Activated naive CD8-positive, alpha-beta T cell treated with anti-CD3 and anti-CD28 coated beads for 36 hours (primary cell): ENCODE data around the gene IL21R. TPM values are rescaled to one million over a fixed set of nuclear protein-coding genes. Genes with fewer than 3 reads are reported as not detected.
"Not testable (repeated sequence)": the region's sequence is repeated elsewhere in the genome, so short reads cannot be mapped to it uniquely, and the experiment has no call there.

ENCODE experiments used
- DNase-seq: peaks from one replicate; pipeline ENCODE4 v3.0.0; 2021
- H3K27ac Mint-ChIP-seq: one replicate; pipeline ENCODE4 v1.8.0; 2022; ENCODE audit warnings: mild to moderate bottlenecking, moderate library complexity, mixed read lengths
- H3K27me3 Mint-ChIP-seq: one replicate; pipeline ENCODE4 v1.8.0; 2022; ENCODE audit warnings: mild to moderate bottlenecking, mixed read lengths
- H3K36me3 Mint-ChIP-seq: one replicate; pipeline ENCODE4 v1.8.0; 2021; ENCODE audit warnings: mild to moderate bottlenecking, mixed read lengths
- H3K4me1 Mint-ChIP-seq: one replicate; pipeline ENCODE4 v1.8.0; 2021; ENCODE audit warnings: mixed read lengths
- H3K4me3 Mint-ChIP-seq: one replicate; pipeline ENCODE4 v1.8.0; 2022; ENCODE audit warnings: mild to moderate bottlenecking, moderate library complexity, mixed read lengths
- H3K9me3 Mint-ChIP-seq: one replicate; pipeline ENCODE4 v1.8.0; 2022; ENCODE audit warnings: mixed read lengths
- total RNA-seq, 2 experiments: library from RNA; stranded (reverse); gene quantifications; one replicate each; pipeline ENCODE4 v1.2.3, GENCODE V29; 2021

The IL21R gene
- total RNA-seq, 2 experiments from 2014 or later: 99.3 to 99.5 TPM

DNA sequence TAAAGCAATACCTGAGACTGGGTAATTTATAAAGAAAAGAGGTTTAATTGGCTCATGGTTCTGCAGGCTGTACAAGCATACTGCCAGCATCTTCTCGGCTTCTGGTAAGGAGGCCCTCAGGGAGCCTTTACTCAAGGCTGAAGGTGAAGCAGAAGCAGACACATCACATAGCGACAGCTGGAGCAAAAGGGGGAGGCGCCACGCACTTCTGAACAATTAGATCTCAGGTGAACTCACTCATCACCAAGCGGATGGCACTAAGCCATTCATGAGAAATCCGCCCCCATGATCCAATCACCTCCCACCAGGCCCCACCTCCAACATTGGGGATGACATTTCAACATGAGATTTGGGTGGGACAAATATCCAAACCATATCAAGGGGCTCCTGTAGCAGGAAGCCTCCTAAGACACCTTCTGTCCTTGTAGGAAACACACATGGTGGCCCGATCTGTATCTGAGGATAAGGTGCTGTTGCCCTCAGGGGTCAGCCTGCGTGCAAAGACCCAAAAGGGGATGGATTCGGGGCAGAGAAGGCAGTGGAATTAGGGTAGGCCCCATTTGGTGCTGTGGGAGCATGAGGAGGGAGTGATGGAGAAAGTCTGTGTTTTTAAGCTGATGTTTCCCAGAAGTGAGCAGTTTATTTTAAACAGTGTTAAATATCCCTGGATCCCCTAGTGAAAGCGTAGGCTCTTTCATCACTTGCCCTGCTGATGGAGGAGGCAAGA, 23.0 kb downstream of the IL21R start:
- peaks cover 28% of the 10 kb centered on the region for H3K9me3 Mint-ChIP-seq
- H3K4me1 Mint-ChIP-seq: peaks cover 70% of the 10 kb centered on the region
- H3K27me3 Mint-ChIP-seq: no peaks in the 10 kb centered on the region
- H3K36me3 Mint-ChIP-seq: peaks cover 89% of the 10 kb centered on the region
- H3K27ac Mint-ChIP-seq: peak overlapping the region; percentile 79
- no peak for DNase-seq
- no peak overlapping the region for H3K4me3 Mint-ChIP-seq

GRCh38 chr16:27425961-27426360, 24.0 kb downstream of the IL21R start:
- DNase-seq: no peak
- peaks cover 88% of the 10 kb centered on the region for H3K36me3 Mint-ChIP-seq
- peak overlapping the region; percentile 79 for H3K27ac Mint-ChIP-seq
- no peaks in the 10 kb centered on the region for H3K27me3 Mint-ChIP-seq
- H3K9me3 Mint-ChIP-seq: peaks cover 21% of the 10 kb centered on the region
- peaks cover 76% of the 10 kb centered on the region for H3K4me1 Mint-ChIP-seq
- no peak overlapping the region for H3K4me3 Mint-ChIP-seq

DNA sequence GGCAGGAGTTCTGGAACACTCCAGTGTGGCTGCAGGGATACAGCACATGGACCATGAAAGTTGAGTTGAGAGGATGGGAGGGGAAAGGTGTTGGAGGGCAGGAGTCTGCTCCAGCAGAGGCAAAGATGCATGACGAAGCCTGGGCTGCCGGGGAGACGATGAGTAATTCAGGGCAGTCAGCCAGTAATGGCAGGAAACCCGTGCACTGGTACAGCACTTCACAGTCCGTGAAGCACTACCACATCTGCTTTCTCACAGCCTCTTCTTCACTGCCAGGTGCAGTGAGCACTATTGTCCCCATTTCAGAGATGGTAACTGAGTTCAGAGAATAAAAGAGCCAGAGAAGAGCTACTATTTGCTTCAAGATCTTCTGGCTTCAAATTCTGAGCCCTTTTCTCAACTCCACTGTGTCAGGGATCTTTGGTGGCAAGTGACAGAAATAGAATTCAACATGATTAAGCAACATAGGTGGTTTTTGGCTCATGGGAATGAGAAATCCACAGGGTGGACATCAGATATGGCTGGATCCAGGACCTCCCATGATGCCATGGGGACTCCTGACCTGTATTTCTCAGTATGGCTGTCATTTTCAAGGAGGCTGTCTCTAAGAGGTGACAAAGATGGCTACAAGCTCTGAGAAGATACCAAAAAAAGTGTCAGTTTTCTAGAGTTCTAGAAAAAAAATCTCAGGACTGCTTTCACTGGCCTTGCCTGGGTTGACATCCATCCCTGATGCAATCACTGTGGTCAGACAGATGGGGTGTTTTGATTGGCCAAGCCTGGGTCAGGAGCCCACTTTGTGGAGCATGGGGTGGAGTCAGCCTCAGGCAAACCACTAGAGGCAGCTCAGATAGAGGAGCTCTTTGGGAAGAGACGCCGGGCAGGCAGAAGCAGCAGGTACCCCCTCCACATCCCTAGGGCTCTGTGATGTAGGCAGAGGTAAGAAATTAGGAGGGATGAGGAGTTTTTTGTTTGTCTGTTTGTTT, 24.7 kb downstream of the IL21R start:
- H3K9me3 Mint-ChIP-seq: peaks cover 17% of the 10 kb centered on the region
- peak; percentile 80 for DNase-seq
- no peaks in the 10 kb centered on the region for H3K27me3 Mint-ChIP-seq
- peak overlapping the region; percentile 79 for H3K27ac Mint-ChIP-seq
- H3K4me3 Mint-ChIP-seq: peak overlapping the region; percentile 52
- peaks cover 77% of the 10 kb centered on the region for H3K4me1 Mint-ChIP-seq
- peaks cover 87% of the 10 kb centered on the region for H3K36me3 Mint-ChIP-seq

GRCh38 chr16:27427538-27427937, 25.6 kb downstream of the IL21R start:
- Mint-ChIP-seq H3K27me3 (no peaks in the 10 kb centered on the region), H3K36me3 (peaks cover 81% of the 10 kb centered on the region), H3K9me3 (peaks cover 9% of the 10 kb centered on the region), H3K4me1 (peaks cover 73% of the 10 kb centered on the region), H3K27ac (peak overlapping the region; percentile 79), H3K4me3 (peak overlapping the region; percentile 52)
- no peak for DNase-seq

- H3K9me3 Mint-ChIP-seq: peaks cover 6% of the 10 kb centered on the region
- H3K4me1 Mint-ChIP-seq: peaks cover 78% of the 10 kb centered on the region
- peak overlapping the region; percentile 73 for H3K27ac Mint-ChIP-seq
- peaks cover 81% of the 10 kb centered on the region for H3K36me3 Mint-ChIP-seq
- H3K4me3 Mint-ChIP-seq: peak overlapping the region; percentile 32
- no peak for DNase-seq
- H3K27me3 Mint-ChIP-seq: no peaks in the 10 kb centered on the region
These were observed 26.2 kb downstream of the IL21R start for GRCh38 chr16:27428026-27428785.

DNA sequence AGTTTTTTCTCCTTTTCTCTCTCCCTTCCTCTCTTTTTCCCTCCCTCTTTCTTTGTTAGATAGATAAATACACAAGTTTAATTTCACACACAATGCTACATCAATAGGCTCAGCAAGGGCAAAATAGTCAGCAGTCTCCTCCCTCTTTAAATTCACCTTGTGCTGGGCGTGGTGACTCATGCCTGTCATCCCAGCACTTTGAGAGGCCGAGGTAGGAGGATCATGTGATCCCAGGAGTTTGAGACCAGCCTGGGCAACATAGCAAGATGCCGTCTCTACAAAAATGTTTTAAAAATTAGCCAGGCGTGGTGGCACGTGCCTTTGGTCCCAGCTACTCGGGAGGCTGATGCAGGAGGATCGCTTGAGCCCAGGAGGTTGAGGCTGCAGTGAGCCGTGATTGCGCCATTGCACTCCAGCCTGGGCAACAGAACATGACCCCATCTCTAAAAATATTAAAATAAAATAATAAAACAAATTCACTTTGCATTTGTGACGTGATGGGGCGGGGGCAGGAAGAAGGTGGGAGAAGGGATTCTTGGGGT, 27.4 kb downstream of the IL21R start:
- Mint-ChIP-seq H3K4me1 (peaks cover 71% of the 10 kb centered on the region), H3K27ac (peak overlapping the region; percentile 72), H3K9me3 (peaks cover 2% of the 10 kb centered on the region), H3K4me3 (peak overlapping the region; percentile 14), H3K36me3 (peaks cover 76% of the 10 kb centered on the region), H3K27me3 (no peaks in the 10 kb centered on the region)
- DNase-seq: no peak

DNA sequence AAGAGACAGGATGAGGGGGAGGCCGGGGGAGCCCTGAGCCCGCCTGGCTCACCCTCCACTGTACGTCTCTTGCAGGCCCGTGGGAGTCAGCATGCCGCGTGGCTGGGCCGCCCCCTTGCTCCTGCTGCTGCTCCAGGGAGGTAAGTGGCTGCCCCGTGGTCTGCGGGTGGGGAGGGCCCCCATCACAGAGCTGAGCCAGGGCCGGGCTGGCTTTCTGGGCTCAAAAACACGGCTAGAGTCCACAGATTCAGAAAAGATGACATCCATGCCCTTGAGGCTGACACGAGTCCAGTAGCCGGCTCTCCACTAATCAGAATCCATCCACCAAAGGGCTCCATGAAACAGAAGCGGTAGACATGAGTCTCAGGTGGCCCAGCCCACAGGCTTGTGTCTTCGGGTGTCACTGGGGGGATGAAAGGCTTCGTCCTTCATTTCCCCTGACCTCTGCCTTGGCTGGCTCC, 28.0 kb downstream of the IL21R start:
- H3K36me3 Mint-ChIP-seq: peaks cover 75% of the 10 kb centered on the region
- peaks cover 2% of the 10 kb centered on the region for H3K9me3 Mint-ChIP-seq
- H3K4me3 Mint-ChIP-seq: no peak overlapping the region
- peak overlapping the region; percentile 79 for H3K27ac Mint-ChIP-seq
- no peaks in the 10 kb centered on the region for H3K27me3 Mint-ChIP-seq
- H3K4me1 Mint-ChIP-seq: peaks cover 65% of the 10 kb centered on the region
- DNase-seq: no peak

GRCh38 chr16:27430512-27430911, 28.5 kb downstream of the IL21R start:
- no peak for DNase-seq
- Mint-ChIP-seq H3K9me3 (peaks cover 2% of the 10 kb centered on the region), H3K36me3 (peaks cover 72% of the 10 kb centered on the region), H3K27ac (peak overlapping the region; percentile 79), H3K4me1 (peaks cover 60% of the 10 kb centered on the region), H3K27me3 (no peaks in the 10 kb centered on the region), H3K4me3 (peak overlapping the region; percentile 41)

DNA sequence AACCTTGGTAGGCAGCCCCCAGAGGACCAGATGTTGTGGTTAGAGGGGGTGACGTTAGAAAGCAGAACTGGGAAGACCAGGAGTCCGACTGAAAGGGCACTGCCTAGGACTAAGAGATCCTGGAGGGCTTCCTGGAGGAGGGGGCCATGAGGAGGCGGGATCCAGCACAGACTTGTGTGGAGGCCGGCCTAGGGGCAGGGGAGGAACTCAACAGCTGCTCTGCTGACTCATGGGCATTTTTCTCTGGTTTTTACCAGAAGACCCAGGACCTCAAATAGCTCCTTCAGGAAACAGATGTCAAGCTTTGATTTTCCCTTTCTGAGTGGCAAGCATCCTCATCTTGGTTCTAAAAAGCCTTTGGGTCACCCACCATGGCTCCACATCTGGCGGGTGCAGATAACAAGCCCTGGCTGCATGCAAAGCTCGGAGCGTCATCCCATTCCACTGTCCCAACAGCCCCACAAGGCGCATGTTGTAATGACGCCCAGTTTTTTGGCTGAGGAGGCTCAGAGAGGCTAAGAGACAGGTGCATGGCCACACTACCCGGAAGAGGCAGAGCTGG, 29.0 kb downstream of the IL21R start:
- H3K27ac Mint-ChIP-seq: peak overlapping the region; percentile 79

DNA sequence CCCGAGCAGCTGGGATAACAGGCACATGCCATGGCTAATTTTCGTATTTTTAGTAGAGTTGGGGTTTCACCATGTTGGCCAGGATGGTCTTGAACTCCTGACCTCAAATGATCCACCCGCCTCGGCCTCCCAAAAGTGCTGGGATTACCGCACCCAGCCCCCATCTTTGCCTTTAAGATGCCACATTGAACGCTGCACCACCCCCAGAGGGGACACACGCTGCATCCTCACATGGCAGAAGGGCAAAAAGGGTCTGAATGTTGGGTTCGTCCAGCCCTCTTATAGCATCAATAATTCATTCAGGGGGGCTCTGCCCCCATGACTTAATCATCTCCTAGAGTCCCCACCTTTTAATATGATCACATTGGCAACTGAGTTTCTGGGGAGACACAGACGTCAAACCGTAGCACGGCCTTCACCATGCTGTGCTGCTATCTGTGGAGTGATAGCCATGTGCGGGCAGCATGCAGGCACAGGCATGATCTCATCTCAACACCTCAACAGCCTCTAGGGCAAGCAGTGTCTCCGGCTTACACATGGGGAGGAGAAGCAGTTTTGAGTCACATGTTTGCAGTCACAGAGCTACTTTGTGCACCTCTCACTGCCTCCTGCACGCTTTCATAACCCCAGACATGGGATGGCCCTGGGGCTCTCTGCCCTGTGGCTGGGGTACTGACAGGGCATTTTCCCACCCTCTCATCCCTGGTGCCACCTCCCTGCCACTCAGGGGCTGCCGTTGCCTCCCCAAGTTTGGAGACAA, 30.0 kb downstream of the IL21R start:
- Mint-ChIP-seq H3K27me3 (no peaks in the 10 kb centered on the region), H3K4me1 (peaks cover 47% of the 10 kb centered on the region), H3K36me3 (peaks cover 71% of the 10 kb centered on the region), H3K27ac (peak overlapping the region; percentile 67), H3K4me3 (no peak overlapping the region), H3K9me3 (no peaks in the 10 kb centered on the region)
- no peak for DNase-seq

More for the DNA sequence above, 29.0 kb downstream of the IL21R start:
- H3K27me3 Mint-ChIP-seq: no peaks in the 10 kb centered on the region
- H3K4me1 Mint-ChIP-seq: peaks cover 55% of the 10 kb centered on the region
- DNase-seq: no peak
- peaks cover 71% of the 10 kb centered on the region for H3K36me3 Mint-ChIP-seq
- peaks cover 2% of the 10 kb centered on the region for H3K9me3 Mint-ChIP-seq
- no peak overlapping the region for H3K4me3 Mint-ChIP-seq

DNA sequence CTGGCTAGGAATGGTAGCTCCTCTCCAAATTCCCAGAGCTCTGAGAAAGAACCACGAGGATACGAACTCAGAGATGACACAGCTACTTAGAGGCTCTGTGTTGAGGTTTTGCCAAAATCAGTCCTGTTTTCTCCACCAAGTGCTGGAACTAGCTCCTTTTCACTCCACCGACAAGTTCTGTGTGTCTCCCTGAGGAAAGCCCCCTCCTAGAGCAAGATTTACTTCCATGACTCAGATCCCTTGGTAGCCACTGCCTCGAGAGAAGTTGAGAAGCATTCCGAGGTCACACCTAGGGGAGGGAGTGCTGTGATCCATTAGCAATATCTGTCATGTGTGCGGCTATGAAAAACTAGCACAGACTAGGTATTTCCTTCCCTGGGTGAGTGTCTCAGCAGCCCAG, 30.6 kb downstream of the IL21R start:
- peaks cover 41% of the 10 kb centered on the region for H3K4me1 Mint-ChIP-seq
- peaks cover 70% of the 10 kb centered on the region for H3K36me3 Mint-ChIP-seq
- no peaks in the 10 kb centered on the region for H3K9me3 Mint-ChIP-seq
- no peak for DNase-seq
- no peaks in the 10 kb centered on the region for H3K27me3 Mint-ChIP-seq
- H3K4me3 Mint-ChIP-seq: no peak overlapping the region
- H3K27ac Mint-ChIP-seq: peak overlapping the region; percentile 67

GRCh38 chr16:27433191-27433590, 31.2 kb downstream of the IL21R start:
- not testable (repeated sequence) for H3K9me3 Mint-ChIP-seq, H3K4me3 Mint-ChIP-seq, H3K27me3 Mint-ChIP-seq, DNase-seq
- Mint-ChIP-seq H3K36me3 (peaks cover 71% of the 10 kb centered on the region), H3K4me1 (peaks cover 36% of the 10 kb centered on the region), H3K27ac (peak overlapping the region; percentile 67)

- DNase-seq: no peak
- H3K27ac Mint-ChIP-seq: peak overlapping the region; percentile 20
These were observed 31.7 kb downstream of the IL21R start for GRCh38 chr16:27433636-27434035.

More at GRCh38 chr16:27433636-27434035, 31.7 kb downstream of the IL21R start:
- no peak overlapping the region for H3K4me3 Mint-ChIP-seq
- no peaks in the 10 kb centered on the region for H3K27me3 Mint-ChIP-seq
- no peaks in the 10 kb centered on the region for H3K9me3 Mint-ChIP-seq
- peaks cover 33% of the 10 kb centered on the region for H3K4me1 Mint-ChIP-seq
- H3K36me3 Mint-ChIP-seq: peaks cover 73% of the 10 kb centered on the region
